ENCODE results near the gene MARS2. TPM values are rescaled to one million over a fixed set of nuclear protein-coding genes. Genes with fewer than 3 reads are reported as not detected.

Gene MARS2
- total RNA-seq, 6 experiments from 2014 or later: 3.6 to 6.9 (median 4.3) TPM

DNA sequence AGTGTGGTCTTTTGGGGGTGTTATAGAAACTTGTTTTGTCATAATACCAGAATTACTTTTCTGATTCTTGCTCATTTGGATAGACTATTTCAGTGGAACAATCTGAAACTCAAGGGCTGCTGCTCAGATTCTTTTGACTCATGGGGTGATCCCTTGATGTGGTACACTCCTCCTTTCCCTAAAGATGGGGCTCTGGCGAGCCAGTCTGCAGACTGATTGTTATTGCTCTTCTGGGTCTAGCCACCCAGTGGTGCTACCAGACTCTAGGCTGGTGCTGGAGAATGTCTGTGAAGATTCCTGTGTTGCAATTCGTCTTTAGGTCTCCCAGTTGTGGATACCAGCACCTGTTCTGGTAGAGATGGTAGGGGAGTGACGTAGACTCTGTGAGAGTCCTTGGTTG is 4.2 kb upstream of the MARS2 start:
- TF ChIP-seq, protein P1, sequence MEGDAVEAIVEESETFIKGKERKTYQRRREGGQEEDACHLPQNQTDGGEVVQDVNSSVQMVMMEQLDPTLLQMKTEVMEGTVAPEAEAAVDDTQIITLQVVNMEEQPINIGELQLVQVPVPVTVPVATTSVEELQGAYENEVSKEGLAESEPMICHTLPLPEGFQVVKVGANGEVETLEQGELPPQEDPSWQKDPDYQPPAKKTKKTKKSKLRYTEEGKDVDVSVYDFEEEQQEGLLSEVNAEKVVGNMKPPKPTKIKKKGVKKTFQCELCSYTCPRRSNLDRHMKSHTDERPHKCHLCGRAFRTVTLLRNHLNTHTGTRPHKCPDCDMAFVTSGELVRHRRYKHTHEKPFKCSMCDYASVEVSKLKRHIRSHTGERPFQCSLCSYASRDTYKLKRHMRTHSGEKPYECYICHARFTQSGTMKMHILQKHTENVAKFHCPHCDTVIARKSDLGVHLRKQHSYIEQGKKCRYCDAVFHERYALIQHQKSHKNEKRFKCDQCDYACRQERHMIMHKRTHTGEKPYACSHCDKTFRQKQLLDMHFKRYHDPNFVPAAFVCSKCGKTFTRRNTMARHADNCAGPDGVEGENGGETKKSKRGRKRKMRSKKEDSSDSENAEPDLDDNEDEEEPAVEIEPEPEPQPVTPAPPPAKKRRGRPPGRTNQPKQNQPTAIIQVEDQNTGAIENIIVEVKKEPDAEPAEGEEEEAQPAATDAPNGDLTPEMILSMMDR (IDR thresholded peaks at IDR 0.05): no peak
- Mint-ChIP-seq H3K27ac (no peak overlapping the region), H3K36me3 (ENCODE audit: low read depth) (no peaks in the 10 kb centered on the region), H3K4me3 (no peak overlapping the region), H3K4me1 (ENCODE audit: low read depth) (peaks cover 15% of the 10 kb centered on the region), H3K9me3 (no peaks in the 10 kb centered on the region), H3K27me3 (ENCODE audit: insufficient read depth) (no peaks in the 10 kb centered on the region)
- no peak for DNase-seq

DNA sequence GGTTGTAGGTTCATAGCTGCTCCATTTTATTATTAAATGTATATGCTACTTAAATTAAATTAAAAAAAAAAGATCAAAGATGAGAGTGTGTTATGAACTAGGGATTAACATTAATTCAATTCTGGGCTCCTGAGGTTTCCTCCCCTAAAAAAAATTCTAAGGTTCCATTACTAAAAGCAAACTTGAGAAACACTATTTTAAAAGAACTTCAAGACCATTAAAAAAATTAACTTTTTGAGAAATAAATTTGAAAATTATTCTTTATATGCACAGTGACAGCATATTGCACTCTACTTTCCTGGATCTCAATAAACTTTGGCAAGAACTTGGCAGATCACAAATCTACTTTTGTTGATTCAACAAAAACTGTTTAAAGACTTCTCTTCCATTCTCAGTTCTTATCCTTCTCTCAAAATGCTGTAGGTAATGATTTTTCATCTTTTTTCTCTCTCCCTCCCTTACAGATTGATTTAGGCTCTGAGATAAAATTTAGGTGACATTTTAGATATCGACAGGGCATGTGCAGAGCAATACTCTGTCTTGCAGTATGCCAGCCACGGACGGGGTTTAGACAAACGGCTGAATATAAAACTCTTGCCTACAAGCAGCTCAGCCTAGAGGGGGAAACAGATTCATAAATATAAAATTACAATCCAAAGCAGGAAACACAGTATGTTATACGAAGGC is 592 bp upstream of the MARS2 start:
- no peaks in the 10 kb centered on the region for H3K9me3 Mint-ChIP-seq
- TF ChIP-seq, protein P1 (IDR thresholded peaks at IDR 0.05): no peak
- no peak for DNase-seq
- peaks cover 39% of the 10 kb centered on the region for H3K4me1 Mint-ChIP-seq (ENCODE audit: low read depth)
- H3K4me3 Mint-ChIP-seq: peak overlapping the region; percentile 89
- H3K27me3 Mint-ChIP-seq (ENCODE audit: insufficient read depth): no peaks in the 10 kb centered on the region
- H3K27ac Mint-ChIP-seq: peak overlapping the region; percentile 81
- H3K36me3 Mint-ChIP-seq (ENCODE audit: low read depth): no peaks in the 10 kb centered on the region; the same call in 1 of the 2 replicates

DNA sequence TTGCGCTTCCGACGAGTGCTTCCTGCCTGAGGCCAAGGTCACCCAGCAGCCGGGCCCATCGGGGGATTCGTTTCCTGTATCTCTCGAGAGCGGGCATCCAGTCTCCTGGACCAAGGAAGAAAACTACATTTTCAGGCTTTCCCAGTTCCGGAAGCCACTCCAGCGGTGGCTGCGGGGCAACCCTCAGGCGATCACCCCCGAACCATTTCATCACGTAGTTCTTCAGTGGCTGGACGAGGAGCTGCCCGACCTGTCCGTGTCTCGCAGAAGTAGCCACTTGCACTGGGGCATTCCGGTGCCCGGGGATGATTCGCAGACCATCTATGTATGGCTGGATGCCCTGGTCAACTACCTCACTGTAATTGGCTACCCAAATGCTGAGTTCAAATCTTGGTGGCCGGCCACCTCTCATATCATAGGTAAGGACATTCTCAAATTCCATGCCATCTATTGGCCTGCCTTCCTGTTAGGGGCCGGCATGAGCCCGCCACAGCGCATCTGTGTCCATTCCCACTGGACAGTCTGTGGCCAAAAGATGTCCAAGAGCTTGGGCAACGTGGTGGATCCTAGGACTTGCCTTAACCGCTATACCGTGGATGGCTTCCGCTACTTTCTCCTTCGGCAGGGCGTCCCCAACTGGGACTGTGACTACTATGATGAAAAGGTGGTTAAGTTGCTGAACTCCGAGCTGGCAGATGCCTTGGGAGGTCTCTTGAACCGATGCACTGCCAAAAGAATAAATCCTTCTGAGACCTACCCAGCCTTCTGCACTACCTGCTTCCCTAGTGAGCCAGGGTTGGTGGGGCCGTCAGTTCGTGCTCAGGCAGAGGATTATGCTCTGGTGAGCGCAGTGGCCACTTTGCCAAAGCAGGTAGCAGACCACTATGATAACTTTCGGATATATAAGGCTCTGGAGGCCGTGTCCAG is 1.0 kb downstream of the MARS2 start:
- Mint-ChIP-seq H3K4me1 (ENCODE audit: low read depth) (peaks cover 49% of the 10 kb centered on the region), H3K4me3 (peak overlapping the region; percentile 89), H3K36me3 (ENCODE audit: low read depth) (no peaks in the 10 kb centered on the region; the same call in 1 of the 2 replicates), H3K9me3 (no peaks in the 10 kb centered on the region), H3K27ac (peak overlapping the region; percentile 76), H3K27me3 (ENCODE audit: insufficient read depth) (no peaks in the 10 kb centered on the region)
- no peak for DNase-seq
- TF ChIP-seq, protein P1 (IDR thresholded peaks at IDR 0.05): no peak

DNA sequence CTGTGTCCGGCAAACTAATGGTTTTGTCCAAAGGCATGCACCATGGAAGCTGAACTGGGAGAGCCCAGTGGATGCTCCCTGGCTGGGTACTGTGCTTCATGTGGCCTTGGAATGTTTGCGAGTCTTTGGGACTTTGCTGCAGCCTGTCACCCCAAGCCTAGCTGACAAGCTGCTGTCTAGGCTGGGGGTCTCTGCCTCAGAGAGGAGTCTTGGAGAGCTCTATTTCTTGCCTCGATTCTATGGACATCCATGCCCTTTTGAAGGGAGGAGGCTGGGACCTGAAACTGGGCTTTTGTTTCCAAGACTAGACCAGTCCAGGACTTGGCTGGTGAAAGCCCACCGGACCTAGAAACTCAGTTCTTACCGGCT is 1.7 kb downstream of the MARS2 start:
- TF ChIP-seq, protein P1 (IDR thresholded peaks at IDR 0.05): no peak
- Mint-ChIP-seq H3K4me3 (peak overlapping the region; percentile 89), H3K9me3 (no peaks in the 10 kb centered on the region), H3K27ac (no peak overlapping the region; the same call in 1 of the 2 replicates), H3K27me3 (ENCODE audit: insufficient read depth) (no peaks in the 10 kb centered on the region), H3K4me1 (ENCODE audit: low read depth) (peaks cover 55% of the 10 kb centered on the region), H3K36me3 (ENCODE audit: low read depth) (peaks cover 3% of the 10 kb centered on the region; the same call in 1 of the 2 replicates)
- DNase-seq: no peak

DNA sequence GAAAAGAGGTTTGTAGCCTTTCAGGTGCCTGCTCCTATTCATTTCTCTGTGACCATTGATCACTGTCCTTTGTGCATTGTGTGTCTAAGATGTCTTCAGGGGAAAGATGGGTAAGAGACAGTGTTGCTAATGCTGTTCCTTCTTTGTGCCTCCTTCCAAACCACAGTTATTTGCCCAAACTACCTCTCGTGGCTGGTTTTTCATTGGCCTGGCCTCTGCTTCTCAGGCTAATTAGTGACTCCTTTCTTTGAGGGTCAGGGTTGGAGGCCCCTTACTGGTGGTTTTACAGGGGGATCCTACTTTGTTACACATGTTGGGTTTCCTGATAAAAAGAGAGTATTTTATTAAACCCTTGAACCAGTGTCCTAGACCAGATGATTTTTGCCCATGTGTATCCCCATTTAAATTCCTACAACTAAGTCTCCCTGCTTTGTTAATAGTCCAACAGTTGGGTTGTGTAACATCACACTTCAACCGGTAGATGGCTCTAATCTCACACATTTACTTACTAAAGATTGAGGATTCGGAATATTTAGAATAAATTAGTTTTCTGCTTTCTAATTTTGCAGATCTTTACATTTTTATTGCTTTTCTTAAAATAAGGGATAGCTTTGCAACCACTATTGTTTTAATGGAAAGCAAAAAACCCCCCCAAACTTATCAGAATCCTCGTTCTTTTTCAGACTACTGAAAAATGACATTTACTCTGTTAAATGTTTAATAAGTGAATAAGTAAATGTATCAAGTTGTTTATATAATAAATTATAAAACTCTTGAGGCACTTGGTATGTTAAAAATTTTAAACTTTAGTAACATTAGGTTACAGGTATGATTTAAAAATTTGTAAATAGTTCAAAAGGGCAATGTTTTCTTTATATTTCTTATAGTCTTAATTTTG is 2.4 kb downstream of the MARS2 start:
- no peaks in the 10 kb centered on the region for H3K27me3 Mint-ChIP-seq (ENCODE audit: insufficient read depth)
- DNase-seq: peak; percentile 65
- no peaks in the 10 kb centered on the region for H3K9me3 Mint-ChIP-seq
- H3K4me1 Mint-ChIP-seq (ENCODE audit: low read depth): peaks cover 55% of the 10 kb centered on the region
- H3K4me3 Mint-ChIP-seq: peak overlapping the region; percentile 89
- peaks cover 3% of the 10 kb centered on the region; the same call in 1 of the 2 replicates for H3K36me3 Mint-ChIP-seq (ENCODE audit: low read depth)
- TF ChIP-seq, protein P1 (IDR thresholded peaks at IDR 0.05): peak; percentile 86
- peak overlapping the region; percentile 33; the same call in 1 of the 2 replicates for H3K27ac Mint-ChIP-seq

Measured in HFFc6 (cell line).